ENCODE measurements around the gene NAA20.
A peak's percentile ranks its signal among the peaks of the same experiment; 100 is the strongest.

The NAA20 gene, protein sequence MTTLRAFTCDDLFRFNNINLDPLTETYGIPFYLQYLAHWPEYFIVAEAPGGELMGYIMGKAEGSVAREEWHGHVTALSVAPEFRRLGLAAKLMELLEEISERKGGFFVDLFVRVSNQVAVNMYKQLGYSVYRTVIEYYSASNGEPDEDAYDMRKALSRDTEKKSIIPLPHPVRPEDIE

DNA sequence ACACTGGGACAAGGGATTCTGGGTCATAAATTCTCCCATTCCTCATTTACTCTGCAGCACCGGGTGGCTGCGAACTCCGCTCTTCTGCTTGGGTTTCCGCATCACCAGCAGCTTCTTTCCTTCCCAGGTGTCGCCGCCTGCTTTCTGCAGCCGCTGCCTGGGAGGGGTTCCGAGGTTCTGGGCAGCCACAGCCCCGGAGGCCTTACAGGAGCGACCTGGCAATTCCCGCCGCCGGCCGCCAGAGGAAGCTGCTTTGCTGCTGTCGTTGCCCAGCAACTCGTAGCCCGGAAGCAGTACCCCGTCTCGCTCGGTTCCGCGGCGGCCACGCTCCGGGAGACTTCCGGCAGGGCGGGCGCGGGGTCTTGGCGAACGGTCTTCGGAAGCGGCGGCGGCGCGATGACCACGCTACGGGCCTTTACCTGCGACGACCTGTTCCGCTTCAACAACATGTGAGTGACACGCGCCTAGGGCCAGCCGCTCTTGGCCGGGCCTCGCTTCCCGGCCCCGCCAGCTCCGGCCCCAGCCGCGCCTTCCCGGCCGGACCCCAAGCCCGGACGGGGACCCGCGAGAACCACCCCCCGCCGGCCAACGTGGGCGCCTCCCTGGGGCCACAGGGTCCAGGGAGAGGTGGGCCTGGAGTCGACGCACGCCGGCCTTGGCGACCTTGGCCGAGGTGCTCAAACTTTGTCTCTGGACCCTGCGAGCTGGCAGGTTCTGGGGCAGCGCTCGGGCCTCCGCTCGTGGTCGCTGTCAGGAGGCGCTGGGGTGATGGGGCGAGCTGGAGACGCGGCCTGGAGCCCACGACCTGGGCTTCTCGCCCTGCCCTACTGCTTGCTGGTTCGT lies at the start of gene NAA20:
Gene NAA20 (plus strand): TSS at position 362 of the 843 bp plus-strand sequence. CDS start 35 bp downstream, at position 397.
- peak; percentile 96 for DNase-seq (ENCODE audit: low spot score)

DNA sequence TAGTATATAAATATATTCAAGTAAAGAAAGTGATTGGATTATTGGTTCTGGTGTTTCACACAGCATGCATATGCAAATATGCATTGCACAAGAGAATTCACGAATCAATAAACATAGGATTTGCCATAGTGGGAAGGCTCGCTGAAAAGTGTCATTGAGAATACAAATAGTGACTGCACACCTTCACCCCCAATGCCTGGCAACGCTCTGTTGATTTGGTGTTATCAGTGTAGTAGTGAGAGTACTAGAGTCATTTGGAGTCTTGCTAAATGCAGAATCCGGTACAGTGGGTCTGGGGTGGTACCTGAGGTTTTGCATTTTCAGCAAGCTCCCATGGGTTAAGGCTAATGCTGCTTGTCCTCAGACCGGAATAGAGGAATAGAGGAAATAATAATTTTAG lies 49.7 kb upstream of the NAA20 start:
- no peak for DNase-seq (ENCODE audit: low spot score)

DNA sequence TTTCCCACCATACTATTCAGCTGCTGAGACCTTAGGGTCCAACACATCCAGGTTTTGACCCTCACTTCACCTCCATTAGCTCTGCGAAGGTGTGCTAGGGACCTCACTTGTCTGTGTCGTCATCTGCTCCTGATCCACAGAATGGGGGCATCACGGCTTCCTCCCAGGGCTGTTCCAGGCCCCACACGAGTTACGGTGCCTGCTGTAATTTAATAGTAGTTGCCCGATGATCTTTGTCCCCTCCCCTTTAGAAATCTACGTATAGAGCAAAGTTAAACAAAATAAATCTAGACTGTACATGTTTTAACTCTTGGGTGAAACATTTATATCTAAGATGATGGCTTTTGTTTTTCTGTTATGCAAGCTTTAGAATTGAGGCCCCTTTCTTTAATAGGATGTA lies 49.1 kb upstream of the NAA20 start:
- DNase-seq (ENCODE audit: low spot score) = no peak

DNA sequence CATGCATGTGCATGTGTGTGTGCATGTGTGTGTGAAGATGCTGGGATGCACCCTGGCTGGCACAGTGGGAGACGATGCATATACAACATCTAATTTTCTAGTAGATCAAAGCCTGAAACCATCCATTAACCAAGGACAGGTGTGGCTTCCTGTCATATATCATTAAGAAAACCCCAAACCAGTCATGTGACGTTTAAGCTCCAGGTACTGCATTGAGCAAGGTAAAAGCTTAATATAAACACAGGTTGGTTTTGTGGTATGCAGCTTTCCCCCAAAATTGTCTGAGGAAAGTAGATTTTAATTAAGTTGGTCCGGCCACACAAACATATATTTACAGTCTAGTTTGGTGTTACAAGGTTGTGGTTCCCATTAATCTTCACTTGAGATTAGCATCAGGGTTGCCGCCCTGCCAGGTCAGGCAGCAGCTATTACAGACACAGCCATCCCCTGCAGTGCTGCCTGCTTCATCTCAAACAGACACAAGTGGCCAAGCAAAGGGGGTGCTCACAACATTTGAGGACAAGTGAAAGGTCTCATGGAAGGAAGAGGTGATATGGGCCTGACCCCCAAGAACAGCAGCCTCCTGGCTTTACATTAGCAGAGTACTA lies 48.6 kb upstream of the NAA20 start:
- no peak for DNase-seq (ENCODE audit: low spot score)

DNA sequence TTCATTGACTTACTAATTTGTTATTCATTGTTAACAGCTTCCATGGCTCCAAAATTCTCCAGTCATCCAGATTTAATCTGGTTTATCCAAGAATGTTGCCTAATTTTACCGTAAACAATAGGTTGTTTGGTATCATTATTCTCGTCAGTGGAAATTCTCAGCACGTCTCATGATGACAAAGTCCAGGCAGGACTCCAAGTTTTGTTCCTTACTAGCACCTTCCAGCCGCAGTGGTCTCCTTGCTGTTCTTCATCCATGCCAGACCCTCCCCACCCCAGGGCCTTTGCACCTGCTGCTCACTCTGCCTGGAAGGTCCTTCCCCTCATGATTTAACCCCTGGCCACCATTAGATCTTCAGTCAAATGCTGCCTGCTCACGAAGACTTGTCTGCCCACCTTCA lies 48.1 kb upstream of the NAA20 start:
- no peak for DNase-seq (ENCODE audit: low spot score)

DNA sequence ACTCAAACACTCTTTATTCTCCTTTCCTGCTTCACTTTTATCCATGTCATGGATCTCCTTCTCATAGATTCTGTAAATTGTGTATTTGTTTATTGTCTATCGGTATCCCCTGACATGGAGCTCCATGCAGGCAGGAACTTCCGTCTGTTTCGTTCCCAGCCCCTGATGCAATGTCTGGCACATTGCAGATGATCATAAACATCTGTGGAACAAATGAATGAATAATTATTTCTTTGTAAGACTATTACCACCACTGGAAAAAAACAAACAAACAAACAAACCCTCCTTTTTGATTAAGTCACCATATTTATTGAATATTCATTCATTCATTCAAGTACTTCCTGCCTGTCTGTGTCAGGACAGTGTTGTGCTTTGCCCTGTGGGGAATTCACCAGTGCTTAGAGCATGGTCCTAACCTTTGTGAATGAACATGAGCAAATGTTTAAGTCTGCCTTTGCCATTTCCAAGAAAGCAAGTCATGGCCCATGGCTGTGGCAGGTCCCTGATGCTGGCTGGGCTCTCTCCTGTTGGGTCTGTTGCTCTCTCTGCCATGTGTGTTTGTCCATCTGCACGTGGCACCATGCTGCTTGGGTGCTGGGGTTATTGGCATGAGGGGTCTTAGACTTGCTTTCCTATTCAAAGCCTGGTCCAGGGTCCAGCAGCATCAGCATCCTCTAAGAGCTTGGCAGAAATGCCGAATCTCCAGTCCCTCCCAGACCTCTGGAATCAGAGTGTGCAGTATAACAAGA lies 47.5 kb upstream of the NAA20 start:
- DNase-seq (ENCODE audit: low spot score) = no peak

DNA sequence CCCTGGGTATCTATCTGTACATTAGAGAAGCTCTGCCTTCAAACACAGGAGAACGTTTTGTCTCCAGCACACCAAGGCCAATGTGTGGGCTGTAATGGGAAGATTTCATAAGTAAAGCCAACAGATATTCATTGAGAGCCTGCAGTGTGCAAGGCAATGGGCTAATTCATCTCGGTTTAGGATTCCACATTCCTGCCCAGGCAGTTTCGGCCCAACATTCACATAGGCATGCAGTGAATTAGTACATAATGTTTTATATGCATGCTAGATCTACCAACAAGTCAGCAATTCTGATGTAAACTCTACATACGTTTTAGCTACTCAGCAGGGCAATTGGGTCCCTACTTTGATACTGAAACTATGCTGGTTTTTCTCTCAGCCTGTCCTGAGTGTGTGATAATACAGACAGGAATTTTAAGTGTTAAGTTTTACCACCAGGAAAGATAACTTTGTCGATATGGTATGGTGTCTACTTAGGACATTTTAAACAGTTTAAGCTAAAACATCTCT lies 46.9 kb upstream of the NAA20 start:
- no peak for DNase-seq (ENCODE audit: low spot score)

DNA sequence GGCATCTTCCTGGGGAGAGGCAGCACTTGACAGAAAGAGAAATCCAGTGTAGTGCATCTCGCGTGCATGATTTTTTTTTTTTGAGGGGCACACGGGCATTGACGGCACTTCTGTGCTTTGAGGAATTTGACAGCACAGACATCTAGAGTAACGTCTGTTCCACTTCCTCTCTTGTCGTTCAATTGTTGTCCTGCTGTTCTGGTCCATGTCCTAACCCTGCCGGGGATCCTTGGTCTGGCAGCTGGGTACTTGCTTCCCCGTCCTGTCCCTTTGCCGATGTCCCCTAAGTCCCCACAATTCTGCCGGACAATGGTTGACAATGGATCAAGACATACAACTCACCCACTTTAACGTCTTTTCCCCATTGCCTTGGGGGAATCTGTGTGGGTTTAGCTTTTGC lies 46.0 kb upstream of the NAA20 start:
- no peak for DNase-seq (ENCODE audit: low spot score)

DNA sequence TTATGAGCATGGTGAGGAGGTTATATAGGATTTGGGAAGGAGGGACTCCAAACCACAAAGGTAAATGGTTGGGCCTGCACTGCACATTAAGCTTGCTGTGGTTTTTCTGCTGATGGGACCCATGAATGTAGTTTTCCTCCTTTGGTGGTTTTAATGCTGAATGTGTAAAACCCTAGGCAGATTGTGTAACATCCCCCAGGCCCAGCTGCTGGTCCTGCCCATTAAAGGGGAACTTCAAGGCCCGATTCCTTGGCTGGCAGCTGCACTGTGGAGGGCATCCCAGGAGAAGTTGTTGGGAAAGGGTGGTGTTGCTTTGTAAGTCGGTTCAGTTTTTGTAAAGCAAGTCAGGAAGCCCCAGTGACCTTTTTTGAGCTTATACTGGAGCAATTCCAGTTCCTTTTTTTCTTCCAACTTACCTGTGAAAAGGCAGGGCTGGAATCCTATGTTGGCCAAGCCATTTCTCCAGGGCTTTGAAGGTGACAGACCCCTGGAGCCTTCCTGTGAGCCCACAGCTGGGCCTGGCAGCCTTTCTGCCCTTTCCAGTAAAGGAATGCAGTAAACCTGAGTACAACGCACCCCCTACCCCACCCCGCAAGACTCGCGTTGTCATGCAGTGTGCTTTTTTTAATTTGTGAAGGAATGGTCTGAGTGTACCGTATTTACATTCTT lies 43.1 kb upstream of the NAA20 start:
- peak; percentile 72 for DNase-seq (ENCODE audit: low spot score)

DNA sequence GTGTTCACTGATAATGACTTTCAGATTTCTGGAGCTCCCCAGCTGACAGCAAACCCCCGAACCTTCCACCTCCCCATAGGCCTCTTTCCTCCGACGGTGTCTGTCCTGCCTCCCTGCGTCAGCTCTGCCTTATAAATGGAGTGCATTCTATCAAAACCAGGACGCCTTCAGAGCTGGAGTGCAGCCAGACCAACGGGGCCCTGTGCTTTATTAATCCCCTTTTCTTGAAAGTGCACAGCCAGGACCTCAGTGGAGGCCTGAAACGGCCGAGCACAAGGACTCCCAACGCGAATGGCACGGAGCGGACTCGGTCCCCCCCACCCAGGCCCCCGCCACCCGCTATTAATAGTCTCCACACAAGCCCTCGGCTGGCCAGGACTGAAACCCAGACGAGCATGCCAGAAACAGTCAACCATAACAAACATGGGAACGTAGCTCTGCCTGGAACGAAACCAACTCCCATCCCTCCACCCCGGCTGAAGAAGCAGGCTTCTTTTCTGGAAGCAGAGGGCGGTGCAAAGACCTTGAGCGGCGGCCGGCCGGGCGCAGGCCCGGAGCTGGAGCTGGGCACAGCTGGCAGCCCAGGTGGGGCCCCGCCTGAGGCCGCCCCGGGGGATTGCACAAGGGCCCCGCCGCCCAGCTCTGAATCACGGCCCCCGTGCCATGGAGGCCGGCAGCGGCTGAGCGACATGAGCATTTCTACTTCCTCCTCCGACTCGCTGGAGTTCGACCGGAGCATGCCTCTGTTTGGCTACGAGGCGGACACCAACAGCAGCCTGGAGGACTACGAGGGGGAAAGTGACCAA lies 42.3 kb upstream of the NAA20 start:
- DNase-seq (ENCODE audit: low spot score) = peak; percentile 85

DNA sequence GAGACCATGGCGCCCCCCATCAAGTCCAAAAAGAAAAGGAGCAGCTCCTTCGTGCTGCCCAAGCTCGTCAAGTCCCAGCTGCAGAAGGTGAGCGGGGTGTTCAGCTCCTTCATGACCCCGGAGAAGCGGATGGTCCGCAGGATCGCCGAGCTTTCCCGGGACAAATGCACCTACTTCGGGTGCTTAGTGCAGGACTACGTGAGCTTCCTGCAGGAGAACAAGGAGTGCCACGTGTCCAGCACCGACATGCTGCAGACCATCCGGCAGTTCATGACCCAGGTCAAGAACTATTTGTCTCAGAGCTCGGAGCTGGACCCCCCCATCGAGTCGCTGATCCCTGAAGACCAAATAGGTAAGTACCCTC lies 41.7 kb upstream of the NAA20 start:
- peak; percentile 28 for DNase-seq (ENCODE audit: low spot score)

DNA sequence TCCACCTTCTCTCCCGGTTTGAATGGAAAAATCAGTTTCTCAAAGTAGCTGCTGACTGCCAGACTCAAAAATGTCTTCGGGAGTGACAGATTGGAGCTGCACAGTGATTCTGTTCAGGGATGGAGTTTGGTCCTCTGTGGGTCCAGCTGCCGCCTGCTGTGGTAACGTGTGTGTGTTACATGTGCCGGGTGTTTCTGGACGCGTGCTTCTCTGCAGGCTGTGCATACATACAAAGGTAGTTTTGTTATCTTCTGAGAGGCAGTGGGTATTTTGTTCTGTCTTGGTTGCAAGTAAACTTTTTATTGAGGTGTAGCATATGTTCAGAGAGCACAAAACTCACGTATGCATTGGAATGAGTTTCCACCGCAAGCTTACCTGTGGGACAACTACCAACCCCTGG lies 41.3 kb upstream of the NAA20 start:
- peak; percentile 29 for DNase-seq (ENCODE audit: low spot score)

DNA sequence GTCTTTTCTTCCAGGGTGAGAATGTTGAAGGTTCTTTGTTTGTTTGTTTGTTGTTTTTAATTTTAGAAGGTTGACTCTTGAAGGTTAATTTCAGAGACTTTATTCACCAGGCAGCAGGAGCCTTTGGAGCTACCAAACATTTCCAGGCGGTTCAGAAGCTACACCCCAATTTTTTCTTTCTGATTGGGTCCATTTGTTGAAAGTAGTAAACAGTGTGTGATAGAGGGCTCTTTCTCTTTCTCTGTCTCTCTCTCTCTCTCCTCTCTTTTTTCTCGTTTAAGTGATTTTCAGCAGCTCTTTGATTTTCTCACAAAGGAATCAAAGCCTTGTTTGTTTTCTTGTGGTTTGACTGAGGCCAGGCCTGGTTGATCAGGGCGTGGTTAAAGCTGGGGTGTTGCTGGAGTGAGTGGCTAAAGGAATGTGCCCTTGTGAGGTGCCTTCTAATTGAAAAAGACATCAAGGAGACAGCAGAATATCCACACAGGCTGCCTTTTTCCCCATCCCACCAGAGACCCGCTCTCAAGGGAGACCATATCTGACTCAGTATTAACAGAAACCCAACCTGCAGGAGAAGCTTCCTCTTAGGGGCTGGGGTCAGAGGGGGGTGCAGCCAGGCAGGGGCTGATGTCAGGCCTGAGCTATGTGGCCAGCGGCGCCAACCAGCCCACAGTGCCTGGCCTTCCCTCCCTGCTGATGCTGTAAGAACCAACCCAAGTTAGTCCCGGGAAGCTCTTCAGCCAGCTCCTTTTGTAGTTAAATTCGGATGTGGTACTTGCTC lies 40.4 kb upstream of the NAA20 start:
- DNase-seq (ENCODE audit: low spot score) = peak; percentile 83

DNA sequence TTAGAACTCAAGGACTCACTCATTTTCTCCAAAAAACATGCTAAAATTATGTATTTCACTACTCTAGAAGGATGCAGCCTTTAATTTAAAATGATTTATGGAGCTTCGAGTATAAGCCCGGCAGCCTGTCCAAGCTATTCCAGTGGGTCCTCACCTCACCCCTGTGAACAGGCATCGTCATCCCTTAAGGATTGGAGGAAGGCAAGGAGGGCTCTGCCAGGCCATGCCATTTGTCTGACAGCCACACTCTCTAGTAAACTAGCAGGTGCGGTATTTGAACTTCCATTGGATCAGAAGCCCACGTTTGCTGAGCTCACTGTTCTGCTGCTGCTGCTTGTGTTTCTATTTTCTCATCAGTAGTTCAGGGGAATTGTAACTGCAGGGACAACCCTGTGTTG lies 39.8 kb upstream of the NAA20 start:
- DNase-seq (ENCODE audit: low spot score) = peak; percentile 26

DNA sequence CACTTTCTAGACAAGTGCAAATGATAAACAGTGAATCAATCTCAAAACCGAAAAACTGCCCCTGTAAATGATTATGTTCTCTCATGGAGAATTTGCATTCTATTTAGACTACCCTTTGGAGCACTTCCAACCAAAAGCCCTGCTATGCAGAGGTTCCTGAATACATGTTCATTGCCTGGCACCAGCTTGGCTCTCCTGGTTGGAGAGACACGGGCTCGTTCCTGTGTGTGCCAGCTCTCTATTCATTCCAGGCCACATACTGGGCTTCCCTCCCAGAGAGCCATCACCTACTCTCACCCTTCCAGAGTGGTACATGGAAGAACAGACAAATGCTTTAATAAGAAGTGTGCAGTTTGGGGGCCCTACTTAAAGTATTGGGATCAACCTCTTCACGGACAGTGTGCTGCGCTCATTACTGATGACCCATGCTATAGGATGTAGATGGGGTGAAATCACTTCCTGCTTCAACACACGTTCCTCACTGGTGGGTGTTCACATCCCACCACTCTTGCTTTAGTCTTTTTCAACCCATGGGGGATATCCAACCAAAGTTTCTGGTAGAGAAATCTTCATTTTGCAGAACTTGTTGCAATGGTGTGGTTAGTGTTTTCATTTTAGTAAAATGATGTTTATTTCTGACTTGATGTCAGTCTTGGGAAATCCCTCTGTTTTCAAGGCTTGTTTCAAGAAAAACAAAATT lies 38.5 kb upstream of the NAA20 start:
- no peak for DNase-seq (ENCODE audit: low spot score)

DNA sequence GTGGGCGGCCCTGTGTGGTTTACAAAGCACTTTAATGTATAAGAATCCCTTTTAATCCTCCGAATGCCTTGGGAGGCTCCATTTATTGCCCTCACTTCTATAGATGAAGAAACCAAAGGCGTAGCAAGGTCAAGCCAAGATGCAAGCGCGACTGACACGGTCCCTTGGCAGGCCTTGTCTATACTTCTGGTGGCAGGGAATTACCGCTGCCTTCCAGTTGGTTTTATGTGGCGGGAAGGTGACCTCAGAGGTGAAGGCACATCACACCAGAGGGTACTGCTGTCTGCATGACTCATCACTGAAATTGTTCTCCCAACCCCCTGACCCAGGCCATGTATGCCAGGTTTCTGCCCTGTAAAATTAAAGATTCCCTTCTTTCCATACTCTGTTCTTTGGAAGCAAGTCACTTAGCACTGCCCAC lies 36.1 kb upstream of the NAA20 start:
- no peak for DNase-seq (ENCODE audit: low spot score)

DNA sequence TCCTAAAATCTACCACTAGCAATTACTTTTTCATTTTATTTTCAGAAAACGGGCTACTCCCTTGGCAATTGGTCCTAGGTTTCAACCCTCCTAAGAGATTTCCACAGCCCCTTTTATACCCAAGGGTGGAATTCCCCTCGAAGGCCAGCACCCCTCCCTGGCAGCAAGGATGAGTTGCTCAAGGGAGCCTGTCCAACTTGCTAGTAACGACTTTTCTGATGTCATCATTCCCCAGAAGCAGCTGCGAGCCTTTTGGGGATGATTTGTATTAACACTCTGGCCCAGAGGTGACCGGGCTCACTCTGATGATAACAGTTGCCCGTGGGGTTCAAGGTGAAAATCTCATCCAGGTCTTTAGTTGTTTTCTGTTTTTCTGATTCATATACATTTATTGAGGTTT lies 30.7 kb upstream of the NAA20 start:
- DNase-seq (ENCODE audit: low spot score) = peak; percentile 45

DNA sequence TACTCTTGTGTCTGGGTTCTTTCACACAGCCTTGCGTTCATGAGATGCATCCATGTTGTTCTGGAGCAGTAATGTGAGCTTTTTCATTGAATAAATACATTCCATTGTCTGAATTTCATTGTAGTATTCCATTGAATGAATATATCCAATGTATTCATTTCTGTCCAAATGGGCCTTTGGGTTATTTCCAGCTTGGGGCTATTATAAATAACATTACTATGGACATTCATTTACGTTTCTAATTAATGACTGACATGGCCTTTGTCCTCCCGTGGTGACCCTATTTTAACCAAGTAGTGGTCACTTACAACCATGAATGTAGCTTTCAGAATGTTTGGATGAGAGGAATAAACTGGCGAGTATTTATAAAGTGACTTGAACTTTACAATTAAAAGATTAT lies 30.1 kb upstream of the NAA20 start:
- no peak for DNase-seq (ENCODE audit: low spot score)

DNA sequence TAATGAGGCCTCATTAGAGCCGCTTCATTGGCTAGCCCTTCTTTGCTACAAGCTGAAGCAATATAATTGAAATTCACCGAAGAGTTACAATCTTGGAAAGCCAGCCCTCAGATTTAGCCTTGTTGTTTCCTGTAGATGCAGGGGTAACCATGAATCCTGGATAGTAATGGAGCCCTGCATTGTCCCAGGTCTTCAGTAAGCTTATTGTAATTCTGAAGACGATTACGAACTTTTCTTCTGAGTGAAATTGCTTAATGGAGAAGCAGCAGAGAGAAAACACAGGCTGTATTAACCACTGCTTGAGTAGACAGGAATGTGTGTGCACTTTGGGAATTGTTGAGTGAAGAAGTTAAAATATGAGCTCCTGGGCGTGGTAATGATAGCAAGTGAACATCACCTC lies 26.3 kb upstream of the NAA20 start:
- no peak for DNase-seq (ENCODE audit: low spot score)

DNA sequence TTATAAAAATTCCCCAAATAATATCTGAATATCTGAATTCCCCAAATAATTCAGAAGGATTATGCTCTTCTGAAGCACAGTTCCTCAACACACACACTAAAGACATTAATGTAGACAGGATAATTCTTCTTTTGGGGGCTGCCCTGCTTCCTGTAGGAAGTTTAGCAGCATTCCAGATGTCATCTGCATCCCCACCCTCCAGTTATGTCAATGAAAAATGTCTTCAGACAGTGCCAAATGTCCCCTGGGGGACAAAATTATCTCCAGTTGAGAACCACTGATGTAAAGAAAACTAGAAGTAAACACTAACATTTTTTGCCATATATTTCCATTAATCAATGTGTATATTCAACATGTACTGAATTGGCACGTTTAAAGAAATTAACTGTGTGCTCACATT lies 25.9 kb upstream of the NAA20 start:
- no peak for DNase-seq (ENCODE audit: low spot score)

Data from AG08396 (cell line).